BLaER1 (cell line): ENCODE results near the gene METTL5.

Experiments
- H3K27ac ChIP-seq: shearing (Covaris generic); formaldehyde crosslinking; 2 replicates; pipeline ENCODE4 v1.8.1; 2022
- H3K27me3 ChIP-seq: shearing (Covaris generic); formaldehyde crosslinking; 2 replicates; pipeline ENCODE4 v1.8.1; 2022
- H3K36me3 ChIP-seq: shearing (Covaris generic); formaldehyde crosslinking; 2 replicates; pipeline ENCODE4 v1.8.1; 2022
- H3K4me1 ChIP-seq: shearing (Covaris generic); formaldehyde crosslinking; 2 replicates; pipeline ENCODE4 v1.8.1; 2022
- H3K4me2 ChIP-seq: shearing (Covaris generic); formaldehyde crosslinking; 2 replicates; pipeline ENCODE4 v1.8.1; 2022
- H3K4me3 ChIP-seq: shearing (Covaris generic); formaldehyde crosslinking; 2 replicates; pipeline ENCODE4 v1.8.1; 2022
- H3K9ac ChIP-seq: shearing (Covaris generic); formaldehyde crosslinking; 2 replicates; pipeline ENCODE4 v1.8.1; 2022
- H3K9me3 ChIP-seq: shearing (Covaris generic); formaldehyde crosslinking; 2 replicates; pipeline ENCODE4 v1.8.1; 2022
- H4K20me1 ChIP-seq: shearing (Covaris generic); formaldehyde crosslinking; 2 replicates; pipeline ENCODE4 v1.8.1; 2022
- Cebpa-rat ChIP-seq: shearing (Covaris generic); IDR thresholded peaks from 2 replicates; pipeline ENCODE4 v1.8.1; 2022

METTL5 gene

DNA sequence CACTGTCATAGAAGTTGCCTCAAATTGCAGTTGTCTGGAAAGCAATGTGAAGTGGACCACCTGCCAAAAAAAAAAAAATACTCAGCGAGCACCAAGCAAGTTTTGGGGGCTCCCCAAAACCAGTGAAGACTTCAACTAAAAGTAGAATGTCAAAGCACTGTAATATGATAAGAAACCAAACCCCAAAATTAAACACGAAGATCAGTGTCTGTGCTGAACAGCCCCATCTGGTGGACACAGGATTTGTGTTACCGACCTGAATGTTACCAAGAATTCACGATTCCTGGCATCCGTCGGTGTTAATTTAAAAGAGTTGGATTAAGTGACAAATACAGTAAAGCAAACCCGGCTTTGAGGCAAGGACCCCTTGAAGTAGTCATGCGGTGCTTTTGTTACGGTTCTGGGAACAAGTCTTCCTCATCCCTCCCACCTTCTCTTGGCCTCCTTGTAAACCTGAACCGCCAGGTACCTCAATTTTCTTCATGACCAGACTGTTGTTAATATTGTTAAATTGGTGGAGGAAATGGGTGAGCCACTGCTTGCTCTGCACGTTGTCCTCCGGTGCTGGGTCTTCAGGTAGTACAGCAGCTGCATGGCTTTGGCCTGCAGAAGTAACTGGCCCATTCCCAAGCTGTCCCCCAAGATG lies 57.3 kb downstream of the METTL5 start:
- no peak for TF ChIP-seq Cebpa-rat
- no peak overlapping the region for H3K4me3 ChIP-seq
- H4K20me1 ChIP-seq: no peaks in the 10 kb centered on the region
- peaks cover 4% of the 10 kb centered on the region for H3K9me3 ChIP-seq
- H3K9ac ChIP-seq: no peak overlapping the region
- 0 out of 2 replicates have a peak, but pooled peaks cover 1% of the 10 kb centered on the region for H3K36me3 ChIP-seq
- H3K4me1 ChIP-seq: no peaks in the 10 kb centered on the region
- H3K4me2 ChIP-seq: no peak overlapping the region
- H3K27me3 ChIP-seq: no peaks in the 10 kb centered on the region
- H3K27ac ChIP-seq: no peak overlapping the region

DNA sequence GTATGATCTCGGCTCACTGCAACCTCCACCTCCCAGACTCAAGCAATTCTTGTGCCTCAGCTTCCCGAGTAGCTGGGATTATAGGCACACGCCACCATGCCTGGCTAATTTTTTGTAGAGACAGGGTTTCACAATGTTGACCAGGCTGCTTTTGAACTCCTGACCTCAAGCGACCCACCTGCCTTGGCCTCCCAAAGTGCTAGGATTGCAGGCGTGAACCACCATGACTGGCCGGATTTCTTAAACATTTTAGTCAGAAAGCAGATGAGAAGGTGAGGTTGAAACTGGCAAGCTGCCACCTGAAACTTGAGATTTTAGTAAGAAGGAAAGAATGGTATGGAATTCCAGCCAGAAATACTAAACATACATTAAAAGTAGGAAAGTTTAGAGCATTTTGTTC lies 59.2 kb downstream of the METTL5 start:
- Histone ChIP-seq H3K4me1 (no peaks in the 10 kb centered on the region), H3K27ac (no peak overlapping the region), H3K4me2 (no peak overlapping the region), H3K36me3 (0 out of 2 replicates have a peak, but pooled peaks cover 4% of the 10 kb centered on the region), H3K9ac (no peak overlapping the region), H3K9me3 (peaks cover 9% of the 10 kb centered on the region), H3K4me3 (no peak overlapping the region), H4K20me1 (no peaks in the 10 kb centered on the region), H3K27me3 (no peaks in the 10 kb centered on the region)
- no peak for TF ChIP-seq Cebpa-rat

DNA sequence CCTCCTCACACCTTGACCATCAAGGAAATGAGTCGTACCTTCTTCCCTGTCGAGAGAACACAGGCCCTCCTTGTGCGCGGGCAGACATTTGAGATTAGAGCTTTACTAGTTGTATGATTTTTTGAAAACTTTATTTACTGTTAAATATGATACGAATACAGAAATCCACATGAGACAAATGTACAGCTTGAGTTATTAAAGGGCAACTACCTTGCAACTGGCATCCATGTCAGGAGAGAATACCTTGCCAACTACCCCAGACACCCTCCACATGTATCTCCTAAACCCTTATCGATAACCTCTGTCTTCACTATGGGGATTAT lies 62.8 kb downstream of the METTL5 start:
- 0 out of 2 replicates have a peak, but pooled peaks cover 4% of the 10 kb centered on the region for H3K36me3 ChIP-seq
- no peak overlapping the region for H3K9ac ChIP-seq
- H3K4me1 ChIP-seq: no peaks in the 10 kb centered on the region
- H3K4me2 ChIP-seq: no peak overlapping the region
- H4K20me1 ChIP-seq: no peaks in the 10 kb centered on the region
- H3K27ac ChIP-seq: no peak overlapping the region
- TF ChIP-seq Cebpa-rat: no peak
- H3K9me3 ChIP-seq: peaks cover 9% of the 10 kb centered on the region
- no peak overlapping the region for H3K4me3 ChIP-seq
- H3K27me3 ChIP-seq: no peaks in the 10 kb centered on the region
